ENCODE data around the gene CABP5.
A peak's percentile ranks its signal among the peaks of the same experiment; 100 is the strongest.

CABP5 gene

GRCh38 chr19:48059331-48059730 lies 15.5 kb upstream of the CABP5 start:
- H2AFZ ChIP-seq (ENCODE audit: insufficient read depth, low read length, poor library complexity): no peak overlapping the region

GRCh38 chr19:48053856-48054255 lies 10.0 kb upstream of the CABP5 start:
- no CpG with 5 or more reads among the region's 5 CpGs for WGBS (ENCODE audit: extremely low coverage, insufficient coverage, insufficient read length)
- no peaks in the 10 kb centered on the region for H3K36me3 ChIP-seq (ENCODE audit: control insufficient read depth in 1 of 2, insufficient read depth in 2 of 2, low read length in 2 of 2)
- H2BK5ac ChIP-seq (ENCODE audit: low read depth, low read length, poor library complexity): no peak overlapping the region
- H3K4me3 ChIP-seq (ENCODE audit: low read depth, low read length): no peak overlapping the region
- no peak overlapping the region for H2BK120ac ChIP-seq (ENCODE audit: insufficient read depth, low read length, poor library complexity)
- no peak overlapping the region for H4K91ac ChIP-seq (ENCODE audit: low read depth, low read length)
- H4K12ac ChIP-seq (ENCODE audit: low read depth, low read length): no peak overlapping the region
- DNase-seq: peak; percentile 12 to 38
- no peak overlapping the region for H2AFZ ChIP-seq (ENCODE audit: insufficient read depth, low read length, poor library complexity)
- H3K27ac ChIP-seq (ENCODE audit: low read depth, low read length): no peak overlapping the region
- H3K4ac ChIP-seq (ENCODE audit: low read depth, low read length): no peak overlapping the region
- H3K4me1 ChIP-seq (ENCODE audit: control insufficient read depth in 1 of 2, insufficient read depth in 2 of 2, low read length in 2 of 2): no peaks in the 10 kb centered on the region
- no peak overlapping the region for H3K14ac ChIP-seq (ENCODE audit: low read length)
- no peak overlapping the region for H2BK12ac ChIP-seq (ENCODE audit: low read length)
- no peaks in the 10 kb centered on the region for H3K79me1 ChIP-seq (ENCODE audit: low read length)
- H3K27me3 ChIP-seq (ENCODE audit: insufficient read depth, low read length): no peaks in the 10 kb centered on the region
- no peak overlapping the region for H3K23ac ChIP-seq (ENCODE audit: low read length)
- no peak overlapping the region for H4K8ac ChIP-seq (ENCODE audit: low read depth, low read length)
- no peak overlapping the region for H3K9ac ChIP-seq (ENCODE audit: low read length)
- H3K4me2 ChIP-seq (ENCODE audit: low read length): no peak overlapping the region
- H3K79me2 ChIP-seq (ENCODE audit: control insufficient read depth, insufficient read depth, low read length, poor library complexity): no peaks in the 10 kb centered on the region
- H3K18ac ChIP-seq (ENCODE audit: low read length): no peak overlapping the region
- peaks cover 7% of the 10 kb centered on the region for H3K9me3 ChIP-seq (ENCODE audit: insufficient read depth, low read depth, low read length)
- H2AK5ac ChIP-seq (ENCODE audit: low read length): no peak overlapping the region

More at GRCh38 chr19:48059331-48059730, 15.5 kb upstream of the CABP5 start:
- Histone ChIP-seq H2AK5ac (ENCODE audit: low read length) (no peak overlapping the region), H4K8ac (ENCODE audit: low read depth, low read length) (no peak overlapping the region), H3K27me3 (ENCODE audit: insufficient read depth, low read length) (no peaks in the 10 kb centered on the region), H3K4me2 (ENCODE audit: low read length) (no peak overlapping the region), H4K12ac (ENCODE audit: low read depth, low read length) (no peak overlapping the region), H3K9ac (ENCODE audit: low read length) (no peak overlapping the region), H4K91ac (ENCODE audit: low read depth, low read length) (no peak overlapping the region), H2BK5ac (ENCODE audit: low read depth, low read length, poor library complexity) (no peak overlapping the region), H3K4me3 (ENCODE audit: low read depth, low read length) (no peak overlapping the region), H3K14ac (ENCODE audit: low read length) (no peak overlapping the region), H3K23ac (ENCODE audit: low read length) (no peak overlapping the region), H3K4ac (ENCODE audit: low read depth, low read length) (no peak overlapping the region), H2BK120ac (ENCODE audit: insufficient read depth, low read length, poor library complexity) (no peak overlapping the region), H3K27ac (ENCODE audit: low read depth, low read length) (no peak overlapping the region), H3K4me1 (ENCODE audit: control insufficient read depth in 1 of 2, insufficient read depth in 2 of 2, low read length in 2 of 2) (no peaks in the 10 kb centered on the region), H3K79me1 (ENCODE audit: low read length) (no peaks in the 10 kb centered on the region), H3K36me3 (ENCODE audit: control insufficient read depth in 1 of 2, insufficient read depth in 2 of 2, low read length in 2 of 2) (no peaks in the 10 kb centered on the region), H3K79me2 (ENCODE audit: control insufficient read depth, insufficient read depth, low read length, poor library complexity) (no peaks in the 10 kb centered on the region), H2BK12ac (ENCODE audit: low read length) (no peak overlapping the region), H3K18ac (ENCODE audit: low read length) (no peak overlapping the region), H3K9me3 (ENCODE audit: insufficient read depth, low read depth, low read length) (no peaks in the 10 kb centered on the region)
- no peak for DNase-seq
- WGBS (ENCODE audit: extremely low coverage, insufficient coverage, insufficient read length): no CpG with 5 or more reads among the region's 6 CpGs

GRCh38 chr19:48053076-48053475 lies 9.2 kb upstream of the CABP5 start:
- H4K91ac ChIP-seq (ENCODE audit: low read depth, low read length): no peak overlapping the region
- H2BK120ac ChIP-seq (ENCODE audit: insufficient read depth, low read length, poor library complexity): no peak overlapping the region
- no peaks in the 10 kb centered on the region for H3K79me1 ChIP-seq (ENCODE audit: low read length)
- no peak overlapping the region for H3K4ac ChIP-seq (ENCODE audit: low read depth, low read length)
- no peak overlapping the region for H3K9ac ChIP-seq (ENCODE audit: low read length)
- no CpG with 5 or more reads among the region's 5 CpGs for WGBS (ENCODE audit: extremely low coverage, insufficient coverage, insufficient read length)
- no peaks in the 10 kb centered on the region for H3K27me3 ChIP-seq (ENCODE audit: insufficient read depth, low read length)
- H3K36me3 ChIP-seq (ENCODE audit: control insufficient read depth in 1 of 2, insufficient read depth in 2 of 2, low read length in 2 of 2): no peaks in the 10 kb centered on the region
- no peak overlapping the region for H2AK5ac ChIP-seq (ENCODE audit: low read length)
- H3K4me2 ChIP-seq (ENCODE audit: low read length): no peak overlapping the region
- H2BK5ac ChIP-seq (ENCODE audit: low read depth, low read length, poor library complexity): no peak overlapping the region
- H2AFZ ChIP-seq (ENCODE audit: insufficient read depth, low read length, poor library complexity): no peak overlapping the region
- no peak overlapping the region for H3K27ac ChIP-seq (ENCODE audit: low read depth, low read length)
- H4K8ac ChIP-seq (ENCODE audit: low read depth, low read length): no peak overlapping the region
- H3K23ac ChIP-seq (ENCODE audit: low read length): no peak overlapping the region
- no peak overlapping the region for H3K4me3 ChIP-seq (ENCODE audit: low read depth, low read length)
- H3K18ac ChIP-seq (ENCODE audit: low read length): no peak overlapping the region
- DNase-seq: no peak
- no peak overlapping the region for H3K14ac ChIP-seq (ENCODE audit: low read length)
- no peak overlapping the region for H4K12ac ChIP-seq (ENCODE audit: low read depth, low read length)
- no peak overlapping the region for H2BK12ac ChIP-seq (ENCODE audit: low read length)
- H3K4me1 ChIP-seq (ENCODE audit: control insufficient read depth in 1 of 2, insufficient read depth in 2 of 2, low read length in 2 of 2): no peaks in the 10 kb centered on the region
- H3K9me3 ChIP-seq (ENCODE audit: insufficient read depth, low read depth, low read length): peaks cover 9% of the 10 kb centered on the region
- no peaks in the 10 kb centered on the region for H3K79me2 ChIP-seq (ENCODE audit: control insufficient read depth, insufficient read depth, low read length, poor library complexity)

- Histone ChIP-seq H3K9ac (ENCODE audit: low read length) (no peak overlapping the region), H3K79me1 (ENCODE audit: low read length) (no peaks in the 10 kb centered on the region), H4K91ac (ENCODE audit: low read depth, low read length) (no peak overlapping the region), H3K4me1 (ENCODE audit: control insufficient read depth in 1 of 2, insufficient read depth in 2 of 2, low read length in 2 of 2) (no peaks in the 10 kb centered on the region), H3K4ac (ENCODE audit: low read depth, low read length) (no peak overlapping the region), H2AK5ac (ENCODE audit: low read length) (no peak overlapping the region), H2BK120ac (ENCODE audit: insufficient read depth, low read length, poor library complexity) (no peak overlapping the region), H3K4me2 (ENCODE audit: low read length) (no peak overlapping the region), H3K9me3 (ENCODE audit: insufficient read depth, low read depth, low read length) (peaks cover 11% of the 10 kb centered on the region), H3K36me3 (ENCODE audit: control insufficient read depth in 1 of 2, insufficient read depth in 2 of 2, low read length in 2 of 2) (no peaks in the 10 kb centered on the region), H3K23ac (ENCODE audit: low read length) (no peak overlapping the region), H2BK12ac (ENCODE audit: low read length) (no peak overlapping the region), H2BK5ac (ENCODE audit: low read depth, low read length, poor library complexity) (no peak overlapping the region), H2AFZ (ENCODE audit: insufficient read depth, low read length, poor library complexity) (no peak overlapping the region), H4K12ac (ENCODE audit: low read depth, low read length) (no peak overlapping the region), H3K14ac (ENCODE audit: low read length) (no peak overlapping the region), H3K18ac (ENCODE audit: low read length) (no peak overlapping the region), H3K27ac (ENCODE audit: low read depth, low read length) (no peak overlapping the region), H3K79me2 (ENCODE audit: control insufficient read depth, insufficient read depth, low read length, poor library complexity) (no peaks in the 10 kb centered on the region), H3K4me3 (ENCODE audit: low read depth, low read length) (no peak overlapping the region), H3K27me3 (ENCODE audit: insufficient read depth, low read length) (no peaks in the 10 kb centered on the region), H4K8ac (ENCODE audit: low read depth, low read length) (no peak overlapping the region)
- DNase-seq: no peak
- no CpG with 5 or more reads among the region's 10 CpGs for WGBS (ENCODE audit: extremely low coverage, insufficient coverage, insufficient read length)
Observed at GRCh38 chr19:48051335-48052033, 7.6 kb upstream of the CABP5 start.

All from trophoblast cell (in vitro differentiated cells and primary cell).